Stimulated activated naive CD4-positive, alpha-beta T cell treated with Interleukin-2 at 50 U/mL for 16 hours (primary cell): ENCODE results near the gene EIF2B4.

ENCODE experiments used
- DNase-seq: peaks from one replicate; lab custom pipeline; 2025; lab: John Stamatoyannopoulos, UW

The EIF2B4 gene

DNA sequence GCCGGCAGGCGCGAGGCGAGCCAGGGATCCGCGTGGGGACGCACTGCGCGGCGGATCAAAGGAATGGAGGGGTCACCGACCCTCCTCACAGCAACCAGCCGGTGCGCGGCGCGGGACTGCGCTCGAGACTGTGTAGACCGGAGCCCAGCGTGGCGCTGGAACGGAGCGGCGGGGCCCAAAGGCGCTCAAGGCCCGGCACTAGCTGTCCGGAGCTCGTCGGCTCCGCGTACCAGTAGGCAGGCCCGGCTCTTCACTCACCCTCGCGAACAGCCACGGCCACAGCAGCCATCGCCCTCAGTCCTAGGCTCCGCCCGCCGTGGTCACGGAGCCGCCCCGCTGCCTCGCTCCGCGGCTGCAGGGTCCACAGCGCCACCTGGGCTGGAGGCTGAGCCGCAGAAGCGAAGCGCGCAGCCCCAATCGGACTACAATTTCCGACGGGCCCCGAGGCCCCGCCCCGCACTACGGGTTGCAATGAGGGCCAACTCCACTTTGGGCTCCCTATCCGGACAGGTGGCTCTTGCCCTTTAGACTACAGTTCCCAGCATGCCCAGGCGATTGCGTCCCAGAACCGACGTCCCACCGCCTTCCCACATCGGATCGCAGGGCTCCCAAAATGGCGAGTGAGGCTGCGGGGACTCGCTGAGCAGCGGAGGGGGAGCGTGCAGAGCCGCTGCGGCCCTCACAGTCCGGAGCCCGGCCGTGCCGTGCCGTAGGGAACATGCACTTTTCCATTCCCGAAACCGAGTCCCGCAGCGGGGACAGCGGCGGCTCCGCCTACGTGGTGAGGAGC lies at the start of gene EIF2B4, which contains the start of gene SNX17:
TSS of gene EIF2B4 (minus strand) at position 313 of the 790 bp plus-strand sequence. CDS start at position 289, 24 bp downstream.
TSS of gene SNX17 (plus strand) at position 591 of the 790 bp plus-strand sequence. CDS start at position 719, 128 bp downstream.
- peak; percentile 99 for DNase-seq

- DNase-seq, result no peak
Measured at GRCh38 chr2:27416151-27416550, 46.0 kb upstream of the EIF2B4 start.

- DNase-seq, result no peak
Measured at GRCh38 chr2:27412419-27413152, 42.4 kb upstream of the EIF2B4 start.

DNA sequence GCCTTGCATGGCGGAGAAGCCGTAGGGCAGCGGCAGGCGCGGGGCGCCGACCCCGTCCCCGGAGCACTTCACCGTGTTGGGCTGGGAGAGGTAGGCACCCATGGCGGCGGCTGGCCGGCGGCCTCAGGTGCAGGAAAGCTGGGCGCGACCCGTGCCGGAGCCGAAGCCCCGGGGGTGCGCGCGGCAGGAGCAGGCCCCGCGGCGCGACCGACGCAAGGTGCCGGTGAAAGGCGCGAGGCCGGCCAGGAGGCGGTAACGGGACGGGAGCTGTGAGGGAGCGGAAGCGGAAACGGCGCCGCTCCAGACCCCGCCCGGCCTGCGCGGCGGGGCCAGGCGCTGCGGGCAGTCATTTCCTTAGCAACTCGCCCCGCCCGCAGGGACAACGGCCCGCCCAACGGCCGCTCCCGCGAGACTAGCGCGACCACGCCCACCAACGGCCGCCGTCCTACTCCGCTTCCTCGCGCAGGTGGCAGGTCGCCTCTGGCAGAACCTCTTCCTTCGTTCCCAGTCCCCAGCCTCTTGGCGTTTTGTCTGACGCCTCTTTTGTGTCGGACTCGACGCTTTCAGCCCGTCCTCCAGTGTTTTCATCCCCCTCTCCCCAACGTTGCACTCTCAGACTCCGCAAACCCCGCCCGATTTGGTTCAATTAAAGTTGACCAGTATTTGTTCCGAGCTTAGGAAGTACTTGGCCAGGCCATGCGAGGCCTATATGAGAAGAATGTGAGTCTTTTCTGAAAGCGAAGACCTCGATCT lies 39.4 kb upstream of the EIF2B4 start, which contains the start of gene PPM1G:
TSS of gene PPM1G (minus strand) at position 271 of the 753 bp plus-strand sequence. CDS start at position 102, 169 bp downstream.
- DNase-seq, result peak; percentile 95

DNA sequence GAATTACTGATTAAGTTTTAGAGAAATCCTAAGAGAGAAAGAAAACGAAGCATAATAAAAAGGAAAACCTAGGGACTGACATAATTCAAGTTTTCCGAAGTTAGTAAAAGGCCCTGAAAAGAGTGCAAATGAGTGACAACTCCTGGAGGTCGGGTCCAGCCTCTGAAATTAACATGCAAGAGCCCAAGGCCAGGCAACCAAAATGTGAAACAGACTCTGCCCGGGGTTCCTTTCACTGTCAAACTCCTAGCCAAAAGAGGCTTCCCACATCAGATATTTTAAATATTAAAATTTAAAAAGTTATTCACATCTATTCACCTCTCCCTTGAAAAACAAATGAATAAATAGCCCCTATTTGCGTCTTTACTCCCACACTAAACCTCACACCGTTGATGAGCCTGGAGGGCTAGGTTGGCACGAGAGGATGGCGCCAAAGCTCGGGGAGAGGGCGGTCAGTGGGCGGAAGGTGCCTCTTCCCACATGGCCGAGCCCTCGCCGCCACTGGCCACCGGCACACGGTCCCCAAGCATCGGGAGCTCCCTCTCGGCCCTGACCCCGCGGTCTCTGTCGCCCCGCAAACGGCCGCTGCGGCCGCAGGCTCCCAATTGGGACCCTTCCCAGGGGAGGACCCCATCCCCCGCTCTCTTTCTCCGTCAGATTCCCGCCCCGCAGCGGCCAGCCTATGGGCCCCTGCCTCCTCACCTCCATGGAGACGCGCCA lies 38.6 kb upstream of the EIF2B4 start:
- DNase-seq, result peak; percentile 24

GRCh38 chr2:27407798-27408491 lies 37.8 kb upstream of the EIF2B4 start:
- no peak for DNase-seq

DNA sequence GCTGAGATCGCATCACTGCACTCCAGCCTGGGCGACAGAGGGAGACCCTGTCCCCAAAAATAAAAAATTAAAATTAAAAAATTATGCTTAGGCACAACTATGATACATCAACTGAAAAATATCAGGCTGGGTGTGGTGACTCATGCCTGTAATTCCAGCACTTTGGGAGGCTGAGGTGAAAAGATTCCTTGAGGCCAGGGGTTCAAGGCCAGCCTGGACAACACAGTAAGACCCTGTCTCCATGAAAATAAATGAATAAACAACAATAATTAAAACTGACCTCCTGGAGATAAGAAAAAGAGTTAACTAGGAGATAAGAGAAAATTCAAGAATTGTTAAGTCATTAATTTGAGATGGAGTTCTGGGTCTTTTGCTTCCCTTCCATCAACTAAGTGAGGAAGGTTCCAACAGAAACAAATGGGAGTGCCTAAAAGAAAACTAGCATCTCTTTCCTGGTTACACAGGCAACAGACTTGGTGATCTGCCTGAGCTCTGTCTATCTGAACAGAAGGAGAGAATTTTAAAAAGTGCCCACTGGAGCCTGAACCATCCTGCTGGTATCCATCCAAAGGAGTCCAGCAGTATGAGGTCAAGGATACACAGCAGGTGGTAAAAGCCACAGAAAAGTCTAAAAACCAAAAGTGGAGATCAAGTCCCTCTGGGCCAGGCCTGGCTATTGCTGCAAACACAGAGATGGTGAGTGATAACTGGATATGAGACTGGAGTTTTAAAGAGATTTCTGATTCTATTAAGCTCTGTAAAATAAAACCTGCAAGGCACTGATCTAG lies 30.4 kb upstream of the EIF2B4 start:
- DNase-seq, result no peak

GRCh38 chr2:27398962-27399361 lies 28.8 kb upstream of the EIF2B4 start:
- DNase-seq, result no peak

DNA sequence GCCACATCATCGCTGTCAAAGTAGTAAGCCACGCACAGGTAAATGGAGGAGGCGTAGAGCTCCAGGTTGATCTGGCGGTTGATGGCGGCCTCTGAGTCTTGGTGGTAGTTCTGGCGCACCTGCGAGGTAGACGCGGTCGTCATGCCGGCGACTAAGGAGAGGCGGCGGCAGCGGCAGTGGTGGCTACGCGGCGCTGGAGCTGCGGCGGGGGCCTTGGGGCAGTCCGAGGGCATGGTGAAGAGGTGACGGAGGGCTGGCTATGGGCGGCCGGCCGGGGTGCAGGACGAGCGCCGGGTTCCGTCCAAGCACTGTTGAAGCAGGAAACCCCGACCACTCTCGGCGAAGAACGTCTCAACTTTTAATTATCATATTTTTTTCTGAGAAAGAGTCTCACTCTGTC lies 23.1 kb upstream of the EIF2B4 start:
- no peak for DNase-seq

DNA sequence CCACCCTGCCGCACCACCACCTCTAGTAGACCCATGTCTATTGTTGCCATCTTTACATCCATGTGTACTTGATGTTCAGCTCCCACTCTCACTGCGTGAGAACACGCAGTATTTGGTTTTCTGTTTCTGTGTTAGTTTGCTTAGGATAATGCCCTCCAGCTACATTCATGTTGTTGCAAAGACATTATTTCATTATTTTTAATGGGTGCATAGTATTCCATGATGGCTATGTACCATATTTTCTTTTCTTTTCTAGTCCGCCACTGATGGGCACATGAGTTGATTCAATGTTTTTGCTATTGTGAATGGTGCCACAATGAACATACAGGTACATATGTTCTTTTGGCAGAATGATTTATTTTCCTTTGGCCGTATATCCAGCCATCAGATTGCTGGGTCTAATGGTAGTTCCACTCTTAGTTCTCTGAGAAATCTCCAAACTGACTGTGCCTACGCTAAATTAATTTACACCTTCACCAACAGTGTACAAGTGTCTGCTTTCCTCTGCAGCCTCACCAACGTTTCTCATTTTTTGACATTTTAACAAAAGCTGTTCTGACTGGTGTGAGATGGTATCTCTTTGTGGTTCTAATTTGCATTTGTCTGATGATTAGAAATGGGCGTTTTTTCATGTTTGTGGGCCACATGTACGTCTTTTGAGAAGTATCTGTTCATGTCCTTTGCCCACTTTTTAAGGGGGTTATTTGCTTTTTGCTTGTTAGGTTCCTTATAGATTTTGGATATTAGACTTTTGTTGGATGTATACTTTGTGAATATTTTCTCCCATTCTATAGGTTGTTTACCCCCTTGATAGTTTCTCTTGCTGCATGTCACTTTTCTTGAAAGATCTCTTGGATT lies 20.9 kb upstream of the EIF2B4 start:
- DNase-seq, result no peak

GRCh38 chr2:27381577-27382181 lies 11.5 kb upstream of the EIF2B4 start:
- no peak for DNase-seq

DNA sequence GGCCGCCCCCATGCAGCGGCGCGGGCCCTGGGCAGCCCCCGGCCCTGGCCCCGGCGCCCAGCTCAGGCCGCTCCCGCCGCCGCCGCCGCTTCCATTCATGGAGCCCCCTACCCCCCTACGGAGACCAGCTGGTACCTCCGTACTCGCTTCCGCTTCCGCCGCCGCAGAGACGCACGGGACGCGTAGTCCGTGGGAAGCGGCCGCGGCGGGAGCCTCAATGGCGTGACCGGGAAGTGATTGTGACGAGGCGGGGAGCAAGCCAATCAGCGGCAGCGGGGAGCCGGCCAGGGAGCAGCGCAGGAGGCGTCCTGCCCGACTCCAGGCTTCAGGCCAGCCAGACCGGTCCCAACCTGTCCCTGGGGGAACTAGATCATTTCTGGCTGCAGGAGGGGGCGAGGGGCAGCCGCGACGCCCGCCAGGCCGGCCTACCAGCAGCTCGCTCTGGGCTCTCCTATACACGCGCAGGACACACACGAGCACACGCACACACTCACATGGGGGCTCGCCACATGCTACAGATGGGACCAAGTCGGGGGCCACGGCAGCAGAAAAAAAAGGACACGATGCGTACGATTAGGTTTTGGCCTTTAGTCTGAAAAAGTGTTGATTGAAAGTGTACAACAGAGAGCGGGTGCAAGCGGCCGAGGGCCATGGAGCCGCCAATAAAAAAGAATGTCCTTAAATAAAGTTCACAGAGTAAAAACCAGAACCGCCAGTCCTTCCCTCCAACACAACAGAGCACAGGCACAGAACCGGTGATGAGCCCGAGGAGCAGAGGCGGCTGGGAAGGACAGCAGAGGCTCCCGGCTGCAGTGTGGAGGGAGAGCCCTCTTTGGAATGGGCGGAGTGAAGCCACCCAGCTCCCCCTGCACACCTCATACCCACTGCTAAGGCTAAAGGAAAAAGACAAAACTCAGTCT lies 10.7 kb upstream of the EIF2B4 start, which contains the start of gene ZNF513:
TSS of gene ZNF513 (minus strand) at position 109 of the 920 bp plus-strand sequence. CDS start 208 bp downstream, outside the sequence.
- peak; percentile 83 for DNase-seq

GRCh38 chr2:27379836-27380625 lies 9.9 kb upstream of the EIF2B4 start:
- peak; percentile 63 for DNase-seq

DNA sequence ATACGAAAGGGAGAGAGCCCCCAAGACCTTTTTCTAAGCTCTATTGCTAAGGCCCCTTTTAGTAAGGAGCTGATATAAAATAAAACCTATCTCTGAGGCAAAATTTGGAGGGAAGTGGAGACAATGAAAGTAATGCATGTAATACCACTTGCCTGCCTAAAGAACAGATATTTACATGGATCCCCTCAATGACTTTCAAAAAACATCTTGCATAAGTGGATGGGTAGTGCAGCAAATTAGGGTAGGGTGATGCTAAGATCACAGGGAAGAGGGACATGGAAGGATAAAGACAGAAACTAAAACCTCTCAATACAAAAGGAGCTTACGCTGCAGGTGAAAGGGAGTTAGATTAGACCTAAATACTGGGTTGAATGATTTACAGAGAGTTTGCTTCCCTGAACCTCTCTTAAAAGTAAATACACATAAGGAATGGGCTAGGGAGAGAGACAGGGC lies 9.3 kb upstream of the EIF2B4 start:
- DNase-seq, result no peak

GRCh38 chr2:27378809-27379290 lies 8.7 kb upstream of the EIF2B4 start:
- DNase-seq, result no peak

DNA sequence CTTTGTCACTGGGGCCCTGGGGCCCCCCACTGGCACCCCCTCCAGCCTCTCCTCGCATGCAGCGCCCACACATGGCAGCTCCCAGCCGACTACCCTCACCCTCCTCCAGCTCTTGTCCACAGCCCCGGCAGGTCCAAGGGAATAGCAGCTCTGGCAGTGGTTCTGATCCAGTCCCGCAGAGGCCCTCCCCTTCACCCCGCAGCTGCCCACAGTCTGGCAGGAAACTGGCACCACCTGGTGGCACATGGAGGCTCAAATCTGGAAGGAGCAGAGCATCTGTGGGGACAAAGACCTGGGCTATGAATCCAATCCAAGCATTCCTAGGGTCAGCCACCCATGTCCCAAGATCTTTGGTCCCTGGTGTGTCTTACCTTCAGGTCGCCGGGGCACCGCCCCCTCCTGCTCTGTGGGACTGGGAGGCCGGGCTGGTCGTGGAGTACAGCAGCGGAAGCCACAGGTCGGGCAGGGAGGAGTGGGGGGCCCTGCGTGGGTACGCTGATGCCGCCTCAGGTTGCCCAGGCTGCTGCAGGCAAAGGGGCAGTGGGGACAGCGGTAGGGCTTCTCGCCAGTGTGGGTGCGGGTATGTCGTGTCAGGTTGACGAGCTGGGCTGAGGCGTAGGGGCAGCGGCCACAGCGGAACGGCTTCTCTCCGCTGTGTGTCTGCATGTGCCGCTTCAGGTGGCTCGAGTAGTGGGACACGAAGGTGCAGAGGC lies 8.1 kb upstream of the EIF2B4 start:
- no peak for DNase-seq
